Esophagus squamous epithelium (tissue), 4 donors: ENCODE data around the gene RBM33.

Experiments
- CTCF ChIP-seq, 6 experiments: fragments of 450-650 bp in 4 of 6; fragments of 200-600 bp in 2 of 6; sonication (generic) in 2 of 6; IDR thresholded peaks; one replicate each; pipeline ENCODE4 v1.5.1; 2016 to 2019; ENCODE audit warnings: antibody characterized with exemption in 6 of 6, mild to moderate bottlenecking in 4 of 6, moderate library complexity in 4 of 6
- POLR2A ChIP-seq, 4 donors: fragments of 450-650 bp; IDR thresholded peaks; one replicate each; pipeline ENCODE4 v1.6.1; 2017; ENCODE audit warnings: antibody characterized with exemption in 4 of 4, mild to moderate bottlenecking in 4 of 4, moderate library complexity in 3 of 4

GRCh38 chr7:155774947-155775346, 130.5 kb downstream of the RBM33 start:
- no peak for TF ChIP-seq CTCF (IDR thresholded peaks at IDR 0.05)
- no peak for TF ChIP-seq POLR2A (IDR thresholded peaks at IDR 0.05)
